ENCODE data around the gene ABR.

The ABR gene

GRCh38 chr17:1043601-1044251 lies 136.1 kb downstream of the ABR start:
- Histone ChIP-seq H3K4me2 (ENCODE audit: low read depth, low read length) (no peak overlapping the region), H4K20me1 (ENCODE audit: insufficient read depth, low read length) (no peaks in the 10 kb centered on the region), H3K4me3 (ENCODE audit: low read length) (no peak overlapping the region), H3K36me3 (replicated peaks; ENCODE audit: insufficient read depth, low read length) (no peaks in the 10 kb centered on the region), H3K4me1 (ENCODE audit: low read length) (no peaks in the 10 kb centered on the region), H3F3A (ENCODE audit: insufficient read depth, low read length) (no peaks in the 10 kb centered on the region), H3K27ac (ENCODE audit: low read length) (no peak overlapping the region), H3K9me2 (replicated peaks; ENCODE audit: insufficient read depth, low read length) (no peaks in the 10 kb centered on the region), H3K79me2 (ENCODE audit: low read length) (peaks cover 21% of the 10 kb centered on the region), H3K9ac (ENCODE audit: low read length) (no peak overlapping the region), H2AFZ (ENCODE audit: low read length) (no peak overlapping the region), H3K9me3 (replicated peaks; ENCODE audit: insufficient read depth, low read length) (no peaks in the 10 kb centered on the region), H3K27me3 (replicated peaks; ENCODE audit: insufficient read depth, low read length) (no peaks in the 10 kb centered on the region)
- TF ChIP-seq EZH2 (optimal IDR thresholded peaks at IDR 0.05; ENCODE audit: low read depth, low read length) (no peak), EZH2phosphoT487 (IDR thresholded peaks at IDR 0.05; ENCODE audit: low read length) (no peak)
- TF ChIP-seq, protein P1, sequence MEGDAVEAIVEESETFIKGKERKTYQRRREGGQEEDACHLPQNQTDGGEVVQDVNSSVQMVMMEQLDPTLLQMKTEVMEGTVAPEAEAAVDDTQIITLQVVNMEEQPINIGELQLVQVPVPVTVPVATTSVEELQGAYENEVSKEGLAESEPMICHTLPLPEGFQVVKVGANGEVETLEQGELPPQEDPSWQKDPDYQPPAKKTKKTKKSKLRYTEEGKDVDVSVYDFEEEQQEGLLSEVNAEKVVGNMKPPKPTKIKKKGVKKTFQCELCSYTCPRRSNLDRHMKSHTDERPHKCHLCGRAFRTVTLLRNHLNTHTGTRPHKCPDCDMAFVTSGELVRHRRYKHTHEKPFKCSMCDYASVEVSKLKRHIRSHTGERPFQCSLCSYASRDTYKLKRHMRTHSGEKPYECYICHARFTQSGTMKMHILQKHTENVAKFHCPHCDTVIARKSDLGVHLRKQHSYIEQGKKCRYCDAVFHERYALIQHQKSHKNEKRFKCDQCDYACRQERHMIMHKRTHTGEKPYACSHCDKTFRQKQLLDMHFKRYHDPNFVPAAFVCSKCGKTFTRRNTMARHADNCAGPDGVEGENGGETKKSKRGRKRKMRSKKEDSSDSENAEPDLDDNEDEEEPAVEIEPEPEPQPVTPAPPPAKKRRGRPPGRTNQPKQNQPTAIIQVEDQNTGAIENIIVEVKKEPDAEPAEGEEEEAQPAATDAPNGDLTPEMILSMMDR (IDR thresholded peaks at IDR 0.05; ENCODE audit: low read length) = no peak
- DNase-seq = no peak

GRCh38 chr17:1042486-1042885 lies 137.3 kb downstream of the ABR start:
- no peak overlapping the region for H2AFZ ChIP-seq (ENCODE audit: low read length)

DNA sequence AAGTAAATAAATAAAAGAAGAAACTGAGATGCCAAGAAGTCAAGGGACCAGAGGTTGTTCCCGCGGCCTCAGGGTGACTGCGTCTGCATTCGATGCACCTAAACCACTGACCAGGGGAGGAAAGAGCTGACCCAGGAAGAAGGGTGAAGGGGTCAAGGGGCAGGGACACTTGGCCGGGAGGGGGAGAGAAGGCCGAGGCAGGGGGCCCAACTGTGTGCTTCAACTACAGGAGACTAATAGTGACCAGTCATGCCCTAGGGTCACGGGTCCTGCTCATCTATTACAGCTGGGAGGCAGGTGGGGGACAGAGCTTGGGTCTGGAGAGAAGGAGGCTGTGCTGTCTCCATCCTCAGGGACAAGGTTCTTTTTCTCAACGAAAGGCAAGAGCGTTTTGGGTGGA lies 138.0 kb downstream of the ABR start:
- no peak overlapping the region for H3K9ac ChIP-seq (ENCODE audit: low read length)
- no peak for TF ChIP-seq EZH2 (optimal IDR thresholded peaks at IDR 0.05; ENCODE audit: low read depth, low read length)
- no peak for TF ChIP-seq EZH2phosphoT487 (IDR thresholded peaks at IDR 0.05; ENCODE audit: low read length)
- TF ChIP-seq, protein P1 (IDR thresholded peaks at IDR 0.05; ENCODE audit: low read length) = no peak

More at GRCh38 chr17:1042486-1042885, 137.3 kb downstream of the ABR start:
- no peak for DNase-seq
- Histone ChIP-seq H3K79me2 (ENCODE audit: low read length) (peaks cover 24% of the 10 kb centered on the region), H3F3A (ENCODE audit: insufficient read depth, low read length) (no peaks in the 10 kb centered on the region), H3K27me3 (replicated peaks; ENCODE audit: insufficient read depth, low read length) (no peaks in the 10 kb centered on the region), H4K20me1 (ENCODE audit: insufficient read depth, low read length) (no peaks in the 10 kb centered on the region), H3K36me3 (replicated peaks; ENCODE audit: insufficient read depth, low read length) (no peaks in the 10 kb centered on the region), H3K9ac (ENCODE audit: low read length) (no peak overlapping the region), H3K27ac (ENCODE audit: low read length) (no peak overlapping the region), H3K9me2 (replicated peaks; ENCODE audit: insufficient read depth, low read length) (no peaks in the 10 kb centered on the region), H3K9me3 (replicated peaks; ENCODE audit: insufficient read depth, low read length) (no peaks in the 10 kb centered on the region), H3K4me1 (ENCODE audit: low read length) (no peaks in the 10 kb centered on the region), H3K4me3 (ENCODE audit: low read length) (no peak overlapping the region), H3K4me2 (ENCODE audit: low read depth, low read length) (no peak overlapping the region)
- no peak for TF ChIP-seq EZH2phosphoT487 (IDR thresholded peaks at IDR 0.05; ENCODE audit: low read length)
- TF ChIP-seq EZH2 (optimal IDR thresholded peaks at IDR 0.05; ENCODE audit: low read depth, low read length) = no peak
- TF ChIP-seq, protein P1 (IDR thresholded peaks at IDR 0.05; ENCODE audit: low read length) = no peak

More for the DNA sequence above, 138.0 kb downstream of the ABR start:
- no peaks in the 10 kb centered on the region for H3K9me2 ChIP-seq (replicated peaks; ENCODE audit: insufficient read depth, low read length)
- peaks cover 24% of the 10 kb centered on the region for H3K79me2 ChIP-seq (ENCODE audit: low read length)
- no peak overlapping the region for H2AFZ ChIP-seq (ENCODE audit: low read length)
- no peaks in the 10 kb centered on the region for H4K20me1 ChIP-seq (ENCODE audit: insufficient read depth, low read length)
- no peak overlapping the region for H3K4me2 ChIP-seq (ENCODE audit: low read depth, low read length)
- H3K9me3 ChIP-seq (replicated peaks; ENCODE audit: insufficient read depth, low read length) = no peaks in the 10 kb centered on the region
- no peaks in the 10 kb centered on the region for H3F3A ChIP-seq (ENCODE audit: insufficient read depth, low read length)
- H3K4me3 ChIP-seq (ENCODE audit: low read length) = no peak overlapping the region
- DNase-seq = no peak
- no peaks in the 10 kb centered on the region for H3K36me3 ChIP-seq (replicated peaks; ENCODE audit: insufficient read depth, low read length)
- no peaks in the 10 kb centered on the region for H3K4me1 ChIP-seq (ENCODE audit: low read length)
- H3K27ac ChIP-seq (ENCODE audit: low read length) = no peak overlapping the region
- H3K27me3 ChIP-seq (replicated peaks; ENCODE audit: insufficient read depth, low read length) = no peaks in the 10 kb centered on the region

Measured in MM.1S (cell line).